A673 (cell line): ENCODE results near the gene ZBTB7B.

Experiments
- CTCF ChIP-seq: fragments of 300-800, 200-600 bp; sonication (generic); conservative IDR thresholded peaks from 2 replicates; pipeline ENCODE4 v1.5.1; 2017; ENCODE audit warnings: low read depth, mild to moderate bottlenecking, antibody characterized with exemption, low read length, moderate library complexity, mixed read lengths
- EZH2 ChIP-seq: fragments of 200-600 bp; sonication (generic); IDR thresholded peaks from 2 replicates; pipeline ENCODE4 v1.6.1; 2017; ENCODE audit warnings: borderline replicate concordance, low read depth, mild to moderate bottlenecking, mixed read lengths, antibody characterized with exemption, low read length; ENCODE audit not compliant: poor library complexity, severe bottlenecking

GRCh38 chr1:155037043-155037442 is 34.4 kb downstream of the ZBTB7B start:
- TF ChIP-seq CTCF (no peak), EZH2 (no peak)
